Ovary (tissue), 9 donors: Measurements from ENCODE around the gene CD180. TPM values are rescaled to one million over a fixed set of nuclear protein-coding genes. Genes with fewer than 3 reads are reported as not detected.

ENCODE experiments used
- DNase-seq, 5 donors: peaks; one replicate each; pipeline ENCODE4 v3.0.0-alpha.2; 2019 to 2020
- H3K27ac ChIP-seq, 2 donors: fragments of 200-600 bp; one replicate each; pipeline versions ENCODE4 v1.5.1 to v1.8.0; 2019 to 2022
- H3K27me3 ChIP-seq: fragments of 200-600 bp; one replicate; pipeline ENCODE4 v1.8.0; 2022
- H3K36me3 ChIP-seq: fragments of 200-600 bp; sonication (generic); one replicate; pipeline ENCODE4 v1.5.1; 2019
- H3K4me1 ChIP-seq: one replicate; pipeline ENCODE4 v1.8.1; 2013; ENCODE audit warnings: mild to moderate bottlenecking, moderate library complexity; ENCODE audit not compliant: insufficient read depth
- H3K4me3 ChIP-seq: fragments of 200-600 bp; sonication (generic); one replicate; pipeline ENCODE4 v1.5.1; 2017
- H3K9me3 ChIP-seq, 2 donors: fragments of 200-600 bp in 1 of 2; sonication (generic) in 1 of 2; one replicate each; pipeline versions ENCODE4 v1.5.1 to v1.8.1; 2013 to 2019; ENCODE audit warnings: mild to moderate bottlenecking in 1 of 2, moderate library complexity in 1 of 2
- CTCF ChIP-seq, 3 donors: fragments of 450-650 bp in 2 of 3; fragments of 200-600 bp in 1 of 3; IDR thresholded peaks; one replicate each; pipeline versions ENCODE4 v1.5.1 to v1.8.0; 2016 to 2022; ENCODE audit warnings: antibody characterized with exemption in 3 of 3, mild to moderate bottlenecking in 1 of 3
- EP300 ChIP-seq: sonication (generic); formaldehyde crosslinking; IDR thresholded peaks from one replicate; pipeline ENCODE4 v1.6.1; 2017; ENCODE audit warnings: antibody characterized with exemption
- POLR2A ChIP-seq: fragments of 450-650 bp; IDR thresholded peaks from one replicate; pipeline ENCODE4 v1.6.1; 2017; ENCODE audit warnings: antibody characterized with exemption, mild to moderate bottlenecking, moderate library complexity
- WGBS, 3 donors: extraction: QIAGEN DNeasy Blood & Tissue Kit in 1 of 3; methylation state at CpG; one replicate each; pipeline versions ENCODE4 v1.1.5 to v1.1.7; 2013 to 2017; 5-methylcytosine and 5-hydroxymethylcytosine counted together
- intact Hi-C, 4 donors: fragments of 100-400 bp; cut with DNase I; formaldehyde crosslinking; loops; one replicate each; pipeline versions ENCODE4 v1.11.0 to v1.15.1; 2022 to 2023
- polyA plus RNA-seq, 2 donors: library from polyadenylated mRNA; stranded (reverse); fragments of 200-250 nt in 1 of 2; fragments of 350-450 nt in 1 of 2; fragmentation: Illumina TruSeq in 1 of 2; extraction: RNeasy Lipid Tissue Mini Kit (QIAGEN cat#74804) in 1 of 2; gene quantifications; one replicate each; pipeline ENCODE4 v1.2.3, GENCODE V29; 2013 to 2014
- total RNA-seq, 7 donors: library from RNA; depleted of rRNA in 2 of 7; stranded (reverse); fragments of >200 nt in 2 of 7; fragmentation: NEBNext Ultra II Directional in 3 of 7; extraction: Animal tissue kit (Norgen Biotek cat#: 25700) in 3 of 7; gene quantifications; one replicate each; pipeline versions ENCODE4 v1.1.0 to v1.2.4, GENCODE V29; 2016 to 2023
- donor health status: DM: no; HTN: no; CAD: no; lungs with moderate emphysema.
- donor health status: DM: no; HTN: no; CAD: no.
- donor health status: Bipolar disorder and iron deficiency.
- donor health status: DM: yes; HTN: yes; CAD: no.
- donor health status: DM: no; HTN: no; CAD: no.
- donor health status: DM: yes; HTN: yes; CAD: no.

The CD180 gene
- total and polyA plus RNA-seq, 9 donors = 0.15 to 2.9 (median 0.30) TPM

- Histone ChIP-seq H3K4me3 (no peak overlapping the region), H3K36me3 (no peaks in the 10 kb centered on the region), H3K27me3 (no peaks in the 10 kb centered on the region), H3K4me1 (no peaks in the 10 kb centered on the region), H3K27ac (no peak overlapping the region), H3K9me3 (no peaks in the 10 kb centered on the region)
- DNase-seq = no peak
- intact Hi-C loops = loop anchor here in 1 of 4 donors (10.0 kb wide), 1 partner anchor 384 kb away; no protein-coding TSS in a partner anchor
- TF ChIP-seq POLR2A (no peak), EP300 (no peak), CTCF (IDR thresholded peaks at IDR 0.05) (no peak)
- 32 to 45% (median 38%) methylated on average over 1 of the region's 1 CpG for WGBS, 3 donors
These were observed 2.3 kb upstream of the CD180 start for GRCh38 chr5:67198917-67199316.

- Histone ChIP-seq H3K4me3 (no peak overlapping the region), H3K4me1 (peaks cover 3% of the 10 kb centered on the region), H3K27me3 (no peaks in the 10 kb centered on the region), H3K27ac (no peak overlapping the region), H3K36me3 (no peaks in the 10 kb centered on the region), H3K9me3 (no peaks in the 10 kb centered on the region)
- intact Hi-C loops = loop anchor here in 1 of 4 donors (10.0 kb wide), 1 partner anchor 383 kb away; no protein-coding TSS in a partner anchor
- WGBS, 3 donors = 91 to 92% (median 92%) methylated on average over 1 of the region's 1 CpG
- TF ChIP-seq EP300 (no peak), POLR2A (no peak), CTCF (IDR thresholded peaks at IDR 0.05) (no peak)
- no peak for DNase-seq
These were observed 937 bp upstream of the CD180 start for GRCh38 chr5:67197536-67197935.

GRCh38 chr5:67195406-67196275 lies 958 bp downstream of the CD180 start:
- no peaks in the 10 kb centered on the region for H3K36me3 ChIP-seq
- H3K4me3 ChIP-seq = no peak overlapping the region
- WGBS, 3 donors = 90 to 96% (median 90%) methylated on average over 7 of the region's 7 CpGs
- no peaks in the 10 kb centered on the region for H3K9me3 ChIP-seq
- no peaks in the 10 kb centered on the region for H3K27me3 ChIP-seq
- H3K4me1 ChIP-seq = peaks cover 3% of the 10 kb centered on the region
- H3K27ac ChIP-seq = no peak overlapping the region
- no peak for TF ChIP-seq CTCF (IDR thresholded peaks at IDR 0.05)
- TF ChIP-seq POLR2A = no peak
- TF ChIP-seq EP300 = no peak
- intact Hi-C loops = loop anchor here in 1 of 4 donors (10.0 kb wide), 1 partner anchor 381 kb away; no protein-coding TSS in a partner anchor
- DNase-seq = no peak

GRCh38 chr5:67194166-67194565 lies 2.4 kb downstream of the CD180 start:
- Histone ChIP-seq H3K27me3 (no peaks in the 10 kb centered on the region), H3K4me1 (peaks cover 3% of the 10 kb centered on the region), H3K27ac (no peak overlapping the region), H3K36me3 (no peaks in the 10 kb centered on the region), H3K4me3 (no peak overlapping the region), H3K9me3 (no peaks in the 10 kb centered on the region)
- 93 to 97% (median 94%) methylated on average over 3 of the region's 3 CpGs for WGBS, 3 donors
- no peak for DNase-seq
- intact Hi-C loops = loop anchor here in 1 of 4 donors (10.0 kb wide), 1 partner anchor 379 kb away; no protein-coding TSS in a partner anchor
- TF ChIP-seq POLR2A = no peak
- no peak for TF ChIP-seq EP300
- TF ChIP-seq CTCF (IDR thresholded peaks at IDR 0.05) = no peak
